HepG2 (cell line): ENCODE measurements around the gene MAPK13. TPM values are rescaled to one million over a fixed set of nuclear protein-coding genes. Genes with fewer than 3 reads are reported as not detected.
A peak's percentile ranks its signal among the peaks of the same experiment; 100 is the strongest.

Source experiments
- ERF ChIP-seq: IDR thresholded peaks from 2 replicates; pipeline ENCODE4 v1.6.1; 2018; ENCODE audit warnings: missing biosample characterization, missing genetic modification reagents
- KLF13 ChIP-seq: sonication (generic); formaldehyde crosslinking; IDR thresholded peaks from 2 replicates; pipeline ENCODE4 v1.4.0; 2020; ENCODE audit warnings: mild to moderate bottlenecking, missing genetic modification reagents
- MED8 ChIP-seq: sonication (generic); formaldehyde crosslinking; IDR thresholded peaks from 2 replicates; pipeline ENCODE4 v1.8.1; 2023; ENCODE audit warnings: mild to moderate bottlenecking, missing genetic modification reagents; ENCODE audit not compliant: insufficient replicate concordance
- RAD51 ChIP-seq: fragments of 450-650 bp; IDR thresholded peaks from 2 replicates; pipeline ENCODE4 v1.6.1; 2016; ENCODE audit warnings: borderline replicate concordance
- SMAD3 ChIP-seq: sonication (generic); formaldehyde crosslinking; IDR thresholded peaks from 2 replicates; pipeline ENCODE4 v1.4.0; 2020; ENCODE audit warnings: missing genetic modification reagents
- SOX6 ChIP-seq, 2 experiments: fragments of 450-650 bp in 1 of 2; sonication (generic) in 1 of 2; formaldehyde crosslinking in 1 of 2; IDR thresholded peaks; 2 replicates each; pipeline versions ENCODE4 v1.4.0 to v1.6.1; 2017 to 2020; ENCODE audit warnings: antibody characterized with exemption in 1 of 2, mild to moderate bottlenecking in 1 of 2, missing genetic modification reagents in 1 of 2
- SP1 ChIP-seq, 2 experiments: fragments of 450-650 bp in 1 of 2; sonication (generic) in 1 of 2; formaldehyde crosslinking in 1 of 2; IDR thresholded peaks; 2 replicates each; pipeline versions ENCODE4 v1.4.0 to v1.6.1; 2016 to 2020; ENCODE audit warnings: missing genetic modification reagents in 1 of 2
- TCF7L2 ChIP-seq: IDR thresholded peaks from 2 replicates; pipeline ENCODE4 v1.6.1; 2011; ENCODE audit warnings: mild to moderate bottlenecking, low read depth, low read length, moderate library complexity
- YY1 ChIP-seq: IDR thresholded peaks from 2 replicates; pipeline ENCODE4 v1.6.1; 2011; ENCODE audit warnings: low read length, low read depth, moderate library complexity, mild to moderate bottlenecking; ENCODE audit not compliant: insufficient read depth, insufficient replicate concordance
- ZEB1 ChIP-seq: IDR thresholded peaks from 2 replicates; pipeline ENCODE4 v1.6.1; 2012; ENCODE audit warnings: mild to moderate bottlenecking, low read depth, inconsistent platforms; ENCODE audit not compliant: insufficient replicate concordance
- ZNF264 ChIP-seq: sonication (generic); formaldehyde crosslinking; IDR thresholded peaks from 2 replicates; pipeline ENCODE4 v1.4.0; 2020; ENCODE audit warnings: missing genetic modification reagents
- ZNF557 ChIP-seq: sonication (generic); formaldehyde crosslinking; IDR thresholded peaks from 2 replicates; pipeline ENCODE4 v1.4.0; 2020; ENCODE audit warnings: missing genetic modification reagents
- ZNF883 ChIP-seq: sonication (generic); formaldehyde crosslinking; IDR thresholded peaks from 2 replicates; pipeline ENCODE4 v1.5.1; 2020; ENCODE audit warnings: mild to moderate bottlenecking, missing genetic modification reagents; ENCODE audit errors: not compliant biosample characterization
- polyA plus RNA-seq, 8 experiments: library from polyadenylated mRNA; depleted of rRNA in 3 of 8; stranded (reverse) in 7 of 8; unstranded in 1 of 8; fragments of >200 nt; fragmentation: Illumina TruSeq in 4 of 8; extraction: Trizol in 4 of 8; gene quantifications; 2 replicates each; pipeline versions ENCODE4 v1.2.1 to v1.2.3, GENCODE V29; 2011 to 2016; ENCODE audit warnings: low read depth in 4 of 8, missing spikeins in 1 of 8, mixed read lengths in 1 of 8; ENCODE audit not compliant: insufficient read depth in 1 of 8
- total RNA-seq, 5 experiments: library from RNA; depleted of rRNA; stranded (reverse); fragments of >200 nt; fragmentation: Illumina TruSeq; extraction: Trizol; gene quantifications; 2 replicates each; pipeline ENCODE4 v1.2.3, GENCODE V29; 2016; ENCODE audit warnings: low read depth in 1 of 5
- TF ChIP-seq, protein P1 (sequence below): IDR thresholded peaks from 2 replicates; pipeline ENCODE4 v1.6.1; 2016; ENCODE audit warnings: control low read depth
- TF ChIP-seq, protein P2 (sequence below): sonication (generic); formaldehyde crosslinking; IDR thresholded peaks from 2 replicates; pipeline ENCODE4 v1.8.0; 2022; ENCODE audit warnings: missing genetic modification reagents, mild to moderate bottlenecking, moderate library complexity, borderline replicate concordance
- TF ChIP-seq, protein P3 (sequence below): sonication (generic); formaldehyde crosslinking; IDR thresholded peaks from 2 replicates; pipeline ENCODE4 v1.5.0; 2020; ENCODE audit warnings: missing genetic modification reagents, mild to moderate bottlenecking, borderline replicate concordance
- TF ChIP-seq, protein P4 (sequence below): IDR thresholded peaks from 2 replicates; pipeline ENCODE4 v1.6.1; 2018; ENCODE audit warnings: missing genetic modification reagents
- TF ChIP-seq, protein P5 (sequence below): sonication (generic); formaldehyde crosslinking; conservative IDR thresholded peaks from 2 replicates; pipeline ENCODE4 v1.4.0; 2020; ENCODE audit warnings: missing genetic modification reagents
- TF ChIP-seq, protein P6 (sequence below): sonication (generic); formaldehyde crosslinking; conservative IDR thresholded peaks from 2 replicates; pipeline ENCODE4 v1.8.1; 2023; ENCODE audit warnings: missing genetic modification reagents

MAPK13 gene
- total and polyA plus RNA-seq, 2 of the 13 experiments (the other 11 are each of a cell fraction or from before 2014, with no cell fraction given), result 12.7 to 43.4 TPM

DNA sequence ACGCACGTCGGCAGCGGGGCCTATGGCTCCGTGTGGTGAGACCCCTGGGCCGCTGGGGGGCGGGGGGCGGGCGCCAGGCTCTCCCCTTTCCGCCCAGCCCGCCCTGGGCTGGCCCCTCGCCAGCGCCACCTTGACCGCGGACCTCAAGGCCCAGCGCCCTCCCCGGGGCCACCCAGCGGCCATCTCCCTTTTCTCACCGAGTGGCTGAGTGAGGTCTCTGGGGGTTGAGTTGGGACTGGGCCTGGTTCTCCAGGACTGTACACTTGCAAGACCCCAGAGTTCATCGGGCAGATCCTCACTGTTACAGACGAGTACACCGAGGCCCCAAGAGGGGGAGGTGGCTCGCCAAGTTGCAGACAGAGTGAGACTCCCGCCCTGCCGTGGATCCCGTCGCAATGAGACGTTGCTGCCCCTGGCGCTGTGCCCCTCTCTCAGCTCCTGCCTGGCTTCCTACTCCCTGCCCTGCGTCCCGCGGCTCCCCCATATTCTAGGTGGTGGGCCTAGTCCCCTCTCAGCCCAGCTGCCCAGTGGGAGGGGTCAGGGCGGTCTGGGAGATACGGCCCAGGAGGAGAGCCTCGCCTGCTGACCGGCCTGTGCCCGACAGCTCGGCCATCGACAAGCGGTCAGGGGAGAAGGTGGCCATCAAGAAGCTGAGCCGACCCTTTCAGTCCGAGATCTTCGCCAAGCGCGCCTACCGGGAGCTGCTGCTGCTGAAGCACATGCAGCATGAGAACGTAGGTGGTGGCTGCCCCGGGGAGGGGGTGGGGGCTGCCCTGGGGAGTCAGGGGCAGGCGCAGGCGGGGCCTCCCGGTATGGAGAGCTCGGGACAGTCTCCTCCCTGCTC, 576 bp downstream of the MAPK13 start (continued):
- TF ChIP-seq, protein P1, sequence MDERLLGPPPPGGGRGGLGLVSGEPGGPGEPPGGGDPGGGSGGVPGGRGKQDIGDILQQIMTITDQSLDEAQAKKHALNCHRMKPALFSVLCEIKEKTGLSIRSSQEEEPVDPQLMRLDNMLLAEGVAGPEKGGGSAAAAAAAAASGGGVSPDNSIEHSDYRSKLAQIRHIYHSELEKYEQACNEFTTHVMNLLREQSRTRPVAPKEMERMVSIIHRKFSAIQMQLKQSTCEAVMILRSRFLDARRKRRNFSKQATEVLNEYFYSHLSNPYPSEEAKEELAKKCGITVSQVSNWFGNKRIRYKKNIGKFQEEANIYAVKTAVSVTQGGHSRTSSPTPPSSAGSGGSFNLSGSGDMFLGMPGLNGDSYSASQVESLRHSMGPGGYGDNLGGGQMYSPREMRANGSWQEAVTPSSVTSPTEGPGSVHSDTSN, result 0 out of 2 replicates have a peak, but pooled peaks have one; percentile 37
- TF ChIP-seq ZNF883 (CRISPR knock-in tag), result peak; percentile 90
- TF ChIP-seq, protein P2, sequence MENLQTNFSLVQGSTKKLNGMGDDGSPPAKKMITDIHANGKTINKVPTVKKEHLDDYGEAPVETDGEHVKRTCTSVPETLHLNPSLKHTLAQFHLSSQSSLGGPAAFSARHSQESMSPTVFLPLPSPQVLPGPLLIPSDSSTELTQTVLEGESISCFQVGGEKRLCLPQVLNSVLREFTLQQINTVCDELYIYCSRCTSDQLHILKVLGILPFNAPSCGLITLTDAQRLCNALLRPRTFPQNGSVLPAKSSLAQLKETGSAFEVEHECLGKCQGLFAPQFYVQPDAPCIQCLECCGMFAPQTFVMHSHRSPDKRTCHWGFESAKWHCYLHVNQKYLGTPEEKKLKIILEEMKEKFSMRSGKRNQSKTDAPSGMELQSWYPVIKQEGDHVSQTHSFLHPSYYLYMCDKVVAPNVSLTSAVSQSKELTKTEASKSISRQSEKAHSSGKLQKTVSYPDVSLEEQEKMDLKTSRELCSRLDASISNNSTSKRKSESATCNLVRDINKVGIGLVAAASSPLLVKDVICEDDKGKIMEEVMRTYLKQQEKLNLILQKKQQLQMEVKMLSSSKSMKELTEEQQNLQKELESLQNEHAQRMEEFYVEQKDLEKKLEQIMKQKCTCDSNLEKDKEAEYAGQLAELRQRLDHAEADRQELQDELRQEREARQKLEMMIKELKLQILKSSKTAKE (CRISPR knock-in tag), result peak; percentile 75
- TF ChIP-seq ZNF557 (CRISPR knock-in tag), result no peak; the same call in 1 of the 2 replicates
- TF ChIP-seq MED8 (CRISPR knock-in tag), result peak; percentile 64
- TF ChIP-seq, protein P3, sequence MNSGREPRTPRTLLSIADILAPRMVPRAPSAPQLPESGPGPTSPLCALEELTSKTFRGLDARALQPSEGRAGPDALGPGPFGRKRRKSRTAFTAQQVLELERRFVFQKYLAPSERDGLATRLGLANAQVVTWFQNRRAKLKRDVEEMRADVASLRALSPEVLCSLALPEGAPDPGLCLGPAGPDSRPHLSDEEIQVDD (CRISPR knock-in tag), result no peak
- no peak for TF ChIP-seq ZEB1
- TF ChIP-seq, protein P4, sequence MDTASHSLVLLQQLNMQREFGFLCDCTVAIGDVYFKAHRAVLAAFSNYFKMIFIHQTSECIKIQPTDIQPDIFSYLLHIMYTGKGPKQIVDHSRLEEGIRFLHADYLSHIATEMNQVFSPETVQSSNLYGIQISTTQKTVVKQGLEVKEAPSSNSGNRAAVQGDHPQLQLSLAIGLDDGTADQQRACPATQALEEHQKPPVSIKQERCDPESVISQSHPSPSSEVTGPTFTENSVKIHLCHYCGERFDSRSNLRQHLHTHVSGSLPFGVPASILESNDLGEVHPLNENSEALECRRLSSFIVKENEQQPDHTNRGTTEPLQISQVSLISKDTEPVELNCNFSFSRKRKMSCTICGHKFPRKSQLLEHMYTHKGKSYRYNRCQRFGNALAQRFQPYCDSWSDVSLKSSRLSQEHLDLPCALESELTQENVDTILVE (CRISPR knock-in tag), result no peak
- no peak for TF ChIP-seq SOX6 (IDR thresholded peaks at IDR 0.05)
- no peak for TF ChIP-seq SOX6 (CRISPR knock-in tag; IDR thresholded peaks at IDR 0.05)
- TF ChIP-seq SP1 (IDR thresholded peaks at IDR 0.05), result no peak
- no peak; the same call in 1 of the 2 replicates for TF ChIP-seq SP1 (CRISPR knock-in tag; IDR thresholded peaks at IDR 0.05)
- TF ChIP-seq, protein P5, sequence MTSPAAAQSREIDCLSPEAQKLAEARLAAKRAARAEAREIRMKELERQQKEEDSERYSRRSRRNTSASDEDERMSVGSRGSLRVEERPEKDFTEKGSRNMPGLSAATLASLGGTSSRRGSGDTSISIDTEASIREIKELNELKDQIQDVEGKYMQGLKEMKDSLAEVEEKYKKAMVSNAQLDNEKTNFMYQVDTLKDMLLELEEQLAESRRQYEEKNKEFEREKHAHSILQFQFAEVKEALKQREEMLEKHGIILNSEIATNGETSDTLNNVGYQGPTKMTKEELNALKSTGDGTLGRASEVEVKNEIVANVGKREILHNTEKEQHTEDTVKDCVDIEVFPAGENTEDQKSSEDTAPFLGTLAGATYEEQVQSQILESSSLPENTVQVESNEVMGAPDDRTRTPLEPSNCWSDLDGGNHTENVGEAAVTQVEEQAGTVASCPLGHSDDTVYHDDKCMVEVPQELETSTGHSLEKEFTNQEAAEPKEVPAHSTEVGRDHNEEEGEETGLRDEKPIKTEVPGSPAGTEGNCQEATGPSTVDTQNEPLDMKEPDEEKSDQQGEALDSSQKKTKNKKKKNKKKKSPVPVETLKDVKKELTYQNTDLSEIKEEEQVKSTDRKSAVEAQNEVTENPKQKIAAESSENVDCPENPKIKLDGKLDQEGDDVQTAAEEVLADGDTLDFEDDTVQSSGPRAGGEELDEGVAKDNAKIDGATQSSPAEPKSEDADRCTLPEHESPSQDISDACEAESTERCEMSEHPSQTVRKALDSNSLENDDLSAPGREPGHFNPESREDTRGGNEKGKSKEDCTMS, result no peak
- peak; percentile 72; the same call in 1 of the 2 replicates for TF ChIP-seq ZNF264 (CRISPR knock-in tag)
- no peak for TF ChIP-seq ERF (CRISPR knock-in tag)
- TF ChIP-seq, protein P6, sequence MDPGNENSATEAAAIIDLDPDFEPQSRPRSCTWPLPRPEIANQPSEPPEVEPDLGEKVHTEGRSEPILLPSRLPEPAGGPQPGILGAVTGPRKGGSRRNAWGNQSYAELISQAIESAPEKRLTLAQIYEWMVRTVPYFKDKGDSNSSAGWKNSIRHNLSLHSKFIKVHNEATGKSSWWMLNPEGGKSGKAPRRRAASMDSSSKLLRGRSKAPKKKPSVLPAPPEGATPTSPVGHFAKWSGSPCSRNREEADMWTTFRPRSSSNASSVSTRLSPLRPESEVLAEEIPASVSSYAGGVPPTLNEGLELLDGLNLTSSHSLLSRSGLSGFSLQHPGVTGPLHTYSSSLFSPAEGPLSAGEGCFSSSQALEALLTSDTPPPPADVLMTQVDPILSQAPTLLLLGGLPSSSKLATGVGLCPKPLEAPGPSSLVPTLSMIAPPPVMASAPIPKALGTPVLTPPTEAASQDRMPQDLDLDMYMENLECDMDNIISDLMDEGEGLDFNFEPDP, result no peak
- peak; percentile 85 for TF ChIP-seq YY1
- no peak for TF ChIP-seq KLF13
- no peak for TF ChIP-seq TCF7L2
- TF ChIP-seq SMAD3, result no peak; the same call in 1 of the 2 replicates
- no peak for TF ChIP-seq RAD51
